Activated T-cell treated with anti-CD3 and anti-CD28 coated beads, Interleukin-2, amount 50 U/mL, for 48 hours (primary cell): ENCODE data around the gene ATP8A1.
"Not testable (repeated sequence)": the region's sequence is repeated elsewhere in the genome, so short reads cannot be mapped to it uniquely, and the experiment has no call there.

ENCODE experiments used
- DNase-seq, 2 experiments: peaks; one replicate each; pipeline ENCODE4 v3.0.0-alpha.2; 2020

Gene ATP8A1

DNA sequence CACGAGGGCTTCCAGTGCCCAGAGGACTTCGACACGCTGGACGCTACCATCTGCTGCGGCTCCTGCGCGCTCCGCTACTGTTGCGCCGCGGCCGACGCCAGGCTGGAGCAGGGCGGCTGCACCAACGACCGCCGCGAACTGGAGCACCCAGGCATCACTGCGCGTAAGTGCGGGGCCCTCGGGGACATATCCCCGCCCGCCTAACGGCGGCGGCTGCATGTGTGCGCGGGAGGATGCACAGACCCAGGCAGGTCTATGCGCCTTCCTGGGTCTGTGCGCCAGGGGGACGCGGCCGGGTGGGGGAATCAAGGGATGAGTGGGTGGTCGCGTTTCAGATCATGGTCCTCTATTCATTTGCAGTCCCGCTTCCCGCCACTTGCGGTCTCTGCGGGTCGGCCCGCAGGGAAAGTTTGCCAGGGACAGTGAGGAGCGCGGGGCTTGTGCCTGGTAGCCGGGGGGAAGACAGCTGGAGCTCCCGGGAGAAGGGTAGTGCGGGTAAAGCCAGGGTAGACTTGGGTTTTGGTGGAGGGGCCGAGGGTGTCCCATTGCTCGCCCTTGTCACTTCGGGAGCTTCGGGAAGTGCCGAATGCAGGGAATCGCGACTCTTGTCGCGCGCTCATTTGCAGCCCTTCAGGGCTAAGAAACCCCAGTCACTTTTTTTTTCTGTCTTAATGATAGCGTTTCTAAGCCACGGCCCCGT, 258.6 kb downstream of the ATP8A1 start:
- peak; percentile 41 to 53 for DNase-seq

DNA sequence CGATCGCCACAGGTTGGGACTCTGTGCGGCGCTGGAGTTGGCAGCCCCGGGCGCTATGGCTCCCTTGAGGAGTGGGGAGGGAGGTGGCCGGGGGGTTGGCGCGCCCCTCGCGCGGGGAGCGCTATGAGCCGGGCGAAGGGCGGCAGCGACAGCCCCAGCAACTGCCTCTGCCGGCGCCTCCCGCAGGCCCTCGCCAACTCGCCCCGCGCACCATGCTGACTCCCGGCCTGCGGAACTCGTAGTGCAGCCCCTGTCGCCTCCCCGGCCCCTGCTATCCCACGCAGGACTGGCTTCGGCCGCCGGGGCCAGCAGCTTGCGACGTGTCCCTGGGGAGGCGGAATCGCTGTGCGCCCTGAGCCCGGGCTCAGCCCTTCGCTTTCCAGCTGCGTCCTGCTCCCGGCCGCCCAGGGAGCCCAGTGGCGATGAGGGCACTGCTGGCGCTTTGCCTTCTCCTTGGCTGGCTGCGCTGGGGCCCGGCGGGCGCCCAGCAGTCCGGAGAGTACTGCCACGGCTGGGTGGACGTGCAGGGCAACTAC, 259.2 kb downstream of the ATP8A1 start:
- DNase-seq: peak; percentile 33 to 54

DNA sequence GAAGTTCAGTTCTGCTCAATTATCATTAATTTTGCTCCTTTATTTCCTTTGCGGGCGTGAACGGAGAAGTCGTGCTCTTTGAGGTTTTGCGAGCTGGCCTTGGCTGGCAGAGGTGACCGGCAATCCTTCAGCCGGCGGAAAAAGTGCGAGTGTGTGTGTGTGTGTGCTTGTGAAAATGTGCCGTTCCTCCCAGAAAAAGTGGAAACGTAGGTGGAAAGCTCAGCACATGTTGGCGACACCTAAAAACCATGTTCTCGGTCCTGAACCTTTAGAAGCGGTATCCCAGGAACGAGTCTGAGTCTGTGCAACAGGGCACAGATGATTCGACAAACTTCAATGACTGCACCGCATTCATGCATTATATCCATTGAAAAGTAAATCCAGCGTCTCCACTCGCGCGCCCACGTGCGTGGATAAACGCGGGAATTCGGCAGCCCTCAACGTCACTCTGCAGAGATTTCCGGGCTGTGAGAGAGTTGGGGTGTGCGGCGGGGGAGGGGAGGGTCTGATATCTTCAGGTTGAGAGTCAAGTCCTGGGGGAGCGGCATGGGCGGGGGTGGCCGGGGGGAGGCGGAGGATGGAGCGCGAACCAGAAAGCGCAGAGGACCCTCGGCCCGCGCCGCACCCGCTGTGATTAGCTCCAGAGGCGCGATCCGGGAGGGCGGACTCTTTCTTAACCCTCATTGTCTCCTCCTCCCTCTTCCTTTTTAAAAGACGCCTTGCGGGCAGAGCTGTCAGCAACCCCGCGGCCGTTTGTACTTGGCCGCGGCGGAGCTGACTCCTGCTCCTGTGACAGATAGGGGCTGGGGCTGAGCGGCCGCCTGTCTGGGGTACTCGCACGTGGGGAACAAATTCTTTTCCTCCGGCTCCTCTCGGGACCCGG, 259.9 kb downstream of the ATP8A1 start, which contains the start of gene SHISA3:
SHISA3 (plus strand) TSS at position 737 of the 883 bp plus-strand sequence. CDS start 569 bp downstream, outside the sequence.
- DNase-seq: peak in 1 of 2 experiments; percentile 46

GRCh38 chr4:42396361-42396751, 260.5 kb downstream of the ATP8A1 start:
- DNase-seq: no peak

DNA sequence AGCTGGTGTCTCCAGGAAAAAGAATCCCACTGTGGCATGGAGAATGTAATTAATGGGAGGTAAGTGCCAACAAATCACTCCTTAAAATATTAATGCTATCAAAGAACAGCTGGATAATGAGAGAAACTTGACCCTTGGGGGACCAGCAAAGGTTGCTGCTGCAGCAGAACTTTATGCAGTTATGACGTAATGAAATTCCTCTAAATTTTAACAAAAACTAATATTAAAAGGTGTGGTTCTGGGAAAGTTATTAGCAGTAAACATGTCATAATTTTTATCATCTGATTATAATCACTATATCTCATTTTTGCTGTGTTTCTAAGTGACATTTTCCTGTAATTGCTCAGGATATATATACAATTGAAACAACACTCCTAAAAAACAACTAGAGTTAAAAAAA, 261.3 kb downstream of the ATP8A1 start:
- DNase-seq: no peak

GRCh38 chr4:42392436-42392835, 264.5 kb downstream of the ATP8A1 start:
- no peak for DNase-seq

- no peak for DNase-seq
Observed at GRCh38 chr4:42391981-42392380, 264.9 kb downstream of the ATP8A1 start.

- DNase-seq: no peak
Observed at GRCh38 chr4:42391355-42391664, 265.6 kb downstream of the ATP8A1 start.

GRCh38 chr4:42390622-42391354, 266.1 kb downstream of the ATP8A1 start:
- DNase-seq: no peak

GRCh38 chr4:42385516-42385915, 271.4 kb downstream of the ATP8A1 start:
- DNase-seq: no peak

DNA sequence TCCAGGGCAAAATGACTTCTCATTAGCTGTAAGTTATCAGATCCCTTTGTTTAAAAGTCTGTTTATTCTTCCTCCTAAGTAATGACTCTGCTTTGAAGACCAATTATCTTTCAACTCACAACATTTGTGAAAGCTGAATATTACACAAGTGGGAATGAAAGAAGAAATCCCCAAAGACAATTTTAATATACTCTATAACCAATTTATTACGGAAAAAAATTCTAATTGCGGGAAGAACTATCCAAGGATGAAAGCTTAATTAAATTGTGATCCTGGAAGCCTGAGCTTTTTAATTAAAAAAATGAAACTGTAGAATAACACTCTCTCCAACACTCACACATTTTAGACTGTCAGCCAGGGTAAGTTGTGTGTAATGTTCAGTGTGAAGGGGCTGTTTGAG, 275.2 kb downstream of the ATP8A1 start:
- DNase-seq: no peak

DNA sequence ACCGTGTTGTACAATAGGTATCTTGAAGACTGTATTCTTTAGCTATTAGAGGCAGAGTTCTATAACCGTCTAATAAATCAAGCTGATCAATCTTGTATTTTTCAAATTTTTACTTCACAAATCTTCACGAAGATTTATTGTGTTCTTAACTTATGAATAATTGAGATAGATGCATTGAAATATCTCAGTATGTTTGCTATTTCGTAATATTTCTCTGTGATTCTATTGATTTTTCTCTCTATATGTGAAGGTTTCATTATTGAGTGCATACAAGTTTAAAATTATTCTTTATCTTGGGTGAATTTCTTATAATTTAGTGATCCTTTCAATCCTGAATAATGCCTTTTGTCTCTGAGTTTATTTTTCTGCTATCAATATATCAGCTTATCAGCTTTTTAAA, 279.4 kb downstream of the ATP8A1 start:
- DNase-seq: no peak

DNA sequence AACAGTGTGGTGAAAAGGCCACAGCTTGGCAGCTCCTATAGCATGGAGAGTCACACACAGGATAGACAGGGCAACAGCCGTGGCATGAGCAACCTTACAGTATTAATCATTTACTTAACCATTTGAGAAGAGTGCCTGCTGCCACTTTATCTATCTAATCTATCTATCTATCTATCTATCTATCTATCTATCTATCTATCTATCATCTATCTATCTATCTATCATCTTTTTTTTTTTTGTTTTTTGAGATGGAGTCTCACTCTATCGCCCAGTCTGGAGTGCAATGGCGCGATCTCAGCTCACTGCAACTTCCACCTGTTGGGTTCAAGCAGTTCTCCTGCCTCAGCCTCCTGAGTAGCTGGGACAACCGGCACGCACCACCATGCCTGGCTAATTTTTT, 284.6 kb downstream of the ATP8A1 start:
- DNase-seq: not testable (repeated sequence)

DNA sequence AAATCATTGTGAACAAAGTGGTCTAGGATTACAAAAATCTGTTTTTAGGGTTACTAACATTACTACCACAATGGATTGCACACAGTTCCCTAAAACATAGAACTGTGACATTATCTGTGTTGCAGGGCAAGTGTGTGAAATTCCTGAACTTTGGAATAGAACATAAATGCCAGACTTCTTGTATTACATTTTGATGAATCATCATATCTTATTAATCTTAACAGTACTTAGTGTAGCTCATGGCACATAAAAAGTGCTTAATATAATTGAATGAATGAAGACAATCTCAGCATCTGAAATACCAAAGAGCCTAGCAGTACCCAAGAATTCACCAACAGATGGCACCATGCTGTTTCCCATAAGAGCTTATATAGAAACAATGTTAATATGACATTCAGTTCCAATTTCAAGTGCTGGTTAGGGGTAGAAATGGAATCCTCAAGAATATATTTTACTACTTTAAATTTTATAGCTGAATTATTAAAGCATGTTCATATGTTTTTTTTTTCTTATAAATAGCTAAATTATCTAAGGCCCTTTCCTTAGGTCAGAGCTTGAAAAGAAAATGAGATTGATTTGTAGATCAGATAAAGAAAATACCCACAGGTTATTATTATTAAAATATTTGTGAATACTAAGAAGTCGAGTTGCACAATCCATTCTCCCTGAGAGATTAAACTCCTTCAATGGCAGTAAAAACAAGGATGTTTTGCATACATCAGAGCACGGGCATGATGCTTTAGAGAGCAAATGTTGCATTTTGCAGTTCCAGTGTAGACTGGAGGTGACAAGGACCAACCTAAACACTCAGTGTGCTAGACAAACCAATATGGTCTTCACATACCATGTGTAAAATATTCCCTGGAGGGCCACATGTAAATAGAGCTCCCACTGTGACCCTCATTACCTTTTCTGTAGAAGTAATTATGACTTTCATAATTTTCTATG, 285.3 kb downstream of the ATP8A1 start:
- DNase-seq: no peak

DNA sequence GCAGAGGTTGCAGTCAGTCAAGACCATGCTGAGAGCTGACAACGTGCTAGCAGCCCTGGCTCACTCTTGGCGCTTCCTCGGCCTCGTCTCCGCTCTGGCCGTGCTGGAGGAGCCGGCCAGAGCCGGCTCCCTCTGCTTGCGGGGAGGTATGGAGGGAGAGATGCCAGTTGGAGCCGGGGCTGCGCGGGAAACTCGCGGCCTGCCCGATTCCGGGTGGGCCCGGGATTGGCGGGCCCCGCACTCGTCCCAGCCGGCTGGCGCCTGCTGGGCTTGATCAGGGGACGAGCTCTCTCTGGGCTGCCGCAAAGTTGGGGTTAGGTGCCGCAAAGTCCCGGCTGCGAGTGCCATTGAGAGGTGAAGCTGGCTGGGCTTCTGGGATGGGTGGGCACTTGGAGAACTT, 287.4 kb downstream of the ATP8A1 start:
- DNase-seq: no peak

DNA sequence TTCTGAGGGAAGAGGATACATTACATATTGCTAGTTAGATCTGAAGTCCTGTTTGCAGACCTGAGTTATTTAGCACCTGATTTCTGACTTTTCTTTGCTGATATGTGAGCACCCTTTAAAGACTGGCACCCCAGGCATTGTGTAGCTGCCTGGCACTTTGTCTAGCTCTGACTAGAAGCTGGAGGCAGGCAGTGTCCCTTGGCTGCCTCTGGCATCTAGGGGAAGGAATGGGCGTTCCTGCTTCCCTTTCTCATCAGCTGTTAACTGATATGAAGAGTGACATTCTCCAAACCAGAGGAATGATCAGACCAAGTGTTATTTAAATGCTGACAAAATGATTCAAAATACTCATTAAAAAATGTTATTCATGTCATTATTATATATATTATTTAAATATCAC, 289.9 kb downstream of the ATP8A1 start:
- no peak for DNase-seq

DNA sequence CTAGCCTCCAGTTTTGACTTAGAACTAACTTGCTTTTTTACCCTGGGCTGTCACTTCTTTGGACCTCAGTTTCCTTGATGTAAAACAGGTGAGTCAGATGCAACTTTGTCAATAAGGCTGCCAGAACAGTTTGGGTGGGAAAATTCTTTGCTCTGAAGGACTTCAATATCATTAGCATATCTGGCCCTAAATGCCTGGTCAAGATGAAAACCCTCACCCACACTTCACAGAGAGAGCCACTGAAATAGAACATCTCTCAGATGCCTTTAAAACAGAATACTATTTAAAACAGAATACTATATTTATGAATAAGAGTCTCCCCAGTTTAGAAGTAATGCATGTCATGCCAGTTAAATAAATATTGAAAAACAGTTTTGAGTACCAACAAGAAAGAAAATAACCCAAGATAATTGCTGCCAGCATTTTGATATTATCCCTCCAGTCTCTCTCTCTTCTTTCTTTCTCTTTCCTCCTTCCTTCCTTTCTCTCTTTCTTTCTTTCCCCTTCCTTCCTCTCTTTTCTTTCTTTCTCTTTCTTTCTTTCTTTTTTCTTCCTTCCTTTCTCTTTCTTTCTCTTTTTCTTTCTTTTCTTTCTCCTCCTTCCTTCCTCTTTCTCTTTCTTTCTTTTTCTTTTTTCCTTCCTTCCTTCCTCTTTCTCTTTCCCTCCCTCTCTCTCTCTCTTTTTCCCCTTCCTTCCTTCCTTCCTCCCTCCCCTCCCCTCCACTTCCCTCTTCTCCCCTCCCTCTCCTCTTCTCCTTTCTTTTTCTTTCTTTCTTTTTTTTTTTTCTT, 292.4 kb downstream of the ATP8A1 start:
- DNase-seq: no peak

DNA sequence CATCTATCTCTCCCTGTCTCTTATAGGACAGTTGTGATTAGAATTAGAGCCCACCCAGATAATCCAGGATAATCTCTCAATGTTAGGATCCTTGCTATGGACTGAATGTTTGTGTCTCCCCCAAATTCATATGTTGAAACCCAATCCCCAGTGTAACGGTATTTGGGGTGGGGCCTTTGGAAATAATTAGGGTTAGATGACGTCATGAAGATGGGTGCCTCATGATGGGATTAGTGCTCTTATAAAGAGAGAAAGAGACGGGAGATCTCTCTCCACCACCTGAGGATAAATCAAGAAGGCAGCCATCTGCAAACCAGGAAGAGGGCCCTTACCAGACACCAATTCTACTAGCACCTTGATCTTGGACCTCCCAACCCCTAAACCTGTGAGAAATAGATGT, 293.3 kb downstream of the ATP8A1 start:
- no peak for DNase-seq

GRCh38 chr4:42362591-42362990, 294.3 kb downstream of the ATP8A1 start:
- no peak for DNase-seq

DNA sequence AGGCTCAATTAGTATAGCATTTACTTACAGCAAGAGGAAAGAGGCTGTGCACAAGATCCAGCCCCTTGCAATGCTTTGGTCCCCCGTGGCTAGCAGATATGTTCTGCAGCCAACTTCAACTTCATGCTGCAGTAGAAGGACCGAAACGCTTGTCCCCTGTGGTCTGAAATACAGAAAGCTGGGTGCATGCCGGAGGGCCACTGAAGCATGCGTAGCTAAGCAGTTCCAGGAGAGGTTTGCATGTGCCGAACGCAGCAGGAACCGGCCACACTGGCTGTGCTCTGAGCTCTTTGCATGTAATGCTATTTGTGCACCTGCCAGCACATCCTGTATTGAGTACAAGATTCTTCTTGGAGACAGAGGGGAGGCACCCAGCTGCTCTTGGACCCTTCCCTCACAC, 295.4 kb downstream of the ATP8A1 start:
- DNase-seq: no peak

DNA sequence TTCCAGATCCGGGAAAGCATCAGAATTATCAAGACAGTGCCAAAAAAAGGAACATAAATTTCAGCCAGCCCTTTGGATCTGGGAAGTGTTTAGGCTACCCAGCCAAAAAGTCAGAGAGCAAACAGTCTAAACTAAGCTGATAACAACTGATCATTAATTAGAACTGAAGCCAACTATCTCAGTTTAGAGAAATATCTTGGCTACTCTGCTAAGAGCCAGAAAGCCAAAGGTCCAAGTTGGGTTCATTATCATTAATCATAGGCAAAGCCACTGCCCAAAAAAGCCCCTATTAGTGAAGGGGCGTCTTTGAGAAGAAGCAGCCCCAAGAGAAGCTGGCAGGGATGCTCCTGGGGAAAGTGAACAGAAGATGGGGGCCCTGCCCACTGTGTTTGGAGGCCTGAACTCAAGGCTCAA, 296.6 kb downstream of the ATP8A1 start:
- no peak for DNase-seq
